Inflammatory macrophage (primary cell): ENCODE data around the gene TFAP2E.
A peak's percentile ranks its signal among the peaks of the same experiment; 100 is the strongest.
"Not testable (repeated sequence)": the region's sequence is repeated elsewhere in the genome, so short reads cannot be mapped to it uniquely, and the experiment has no call there.

Experiments
- DNase-seq, 2 donors: peaks; one replicate each; pipeline ENCODE4 v3.0.0-alpha.2; 2020 to 2022

The TFAP2E gene

DNA sequence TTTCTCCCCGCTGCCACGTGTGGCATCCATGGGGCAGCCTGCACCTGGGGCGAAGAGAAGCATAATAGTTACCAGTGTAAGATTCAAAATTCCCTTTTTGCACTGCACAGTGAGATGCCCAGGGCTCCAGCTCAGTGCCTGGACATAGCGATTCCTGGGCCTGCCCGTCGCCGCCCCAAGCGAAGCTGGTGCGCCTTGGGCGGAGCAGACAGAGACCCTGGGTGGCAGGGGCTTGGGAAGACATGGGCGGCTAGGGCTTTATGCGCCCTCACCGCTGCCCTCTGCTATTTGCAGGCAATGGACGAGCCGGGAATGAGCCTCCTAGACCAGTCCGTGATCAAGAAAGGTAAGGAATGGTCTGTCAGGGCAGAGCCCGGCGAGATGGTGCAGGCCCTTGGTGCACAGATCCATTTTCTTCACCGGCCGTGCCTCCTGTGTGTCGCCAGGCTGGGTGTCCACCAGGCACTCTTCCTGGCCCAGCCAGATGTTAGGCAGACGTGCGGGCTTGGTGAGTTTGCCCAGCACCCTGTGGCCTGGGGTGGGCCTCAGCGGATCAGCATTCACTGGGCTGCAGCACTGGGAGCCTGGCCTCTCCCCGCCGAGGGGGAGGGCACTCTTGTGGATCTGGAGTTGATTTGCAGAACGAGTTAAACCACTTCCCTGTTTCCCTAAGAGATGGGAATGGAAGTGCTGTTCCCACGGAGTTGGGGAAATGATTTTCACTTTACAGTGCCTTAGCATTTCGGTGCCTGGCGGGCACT, 1.7 kb downstream of the TFAP2E start:
- peak; percentile 47 to 69 for DNase-seq

DNA sequence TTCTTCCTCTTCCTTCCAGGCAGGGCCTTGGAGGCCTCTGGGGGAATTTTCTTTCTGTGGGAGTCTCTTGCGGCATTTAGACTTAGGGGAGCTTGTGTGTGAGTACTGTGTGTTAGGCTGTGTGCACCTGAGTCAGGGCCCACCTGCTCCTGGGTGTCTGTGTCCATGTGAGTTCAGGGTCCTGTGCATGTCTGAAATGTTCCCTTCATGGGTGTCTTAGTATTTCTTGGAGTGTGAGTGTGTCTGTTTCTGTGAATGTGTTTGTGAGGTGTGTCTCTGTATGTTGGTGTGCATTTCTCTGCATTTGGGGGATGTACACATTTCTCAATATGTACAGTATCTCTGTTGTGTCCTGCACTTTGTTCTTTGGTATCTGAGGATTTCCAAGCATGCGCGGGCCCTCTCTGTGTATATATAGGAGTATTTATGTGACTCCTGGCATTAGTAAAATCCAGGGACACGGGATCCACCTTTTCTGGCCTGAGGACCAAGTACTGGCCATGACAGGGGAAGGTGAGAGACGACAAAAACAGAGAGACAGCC, 2.4 kb downstream of the TFAP2E start:
- DNase-seq: no peak

DNA sequence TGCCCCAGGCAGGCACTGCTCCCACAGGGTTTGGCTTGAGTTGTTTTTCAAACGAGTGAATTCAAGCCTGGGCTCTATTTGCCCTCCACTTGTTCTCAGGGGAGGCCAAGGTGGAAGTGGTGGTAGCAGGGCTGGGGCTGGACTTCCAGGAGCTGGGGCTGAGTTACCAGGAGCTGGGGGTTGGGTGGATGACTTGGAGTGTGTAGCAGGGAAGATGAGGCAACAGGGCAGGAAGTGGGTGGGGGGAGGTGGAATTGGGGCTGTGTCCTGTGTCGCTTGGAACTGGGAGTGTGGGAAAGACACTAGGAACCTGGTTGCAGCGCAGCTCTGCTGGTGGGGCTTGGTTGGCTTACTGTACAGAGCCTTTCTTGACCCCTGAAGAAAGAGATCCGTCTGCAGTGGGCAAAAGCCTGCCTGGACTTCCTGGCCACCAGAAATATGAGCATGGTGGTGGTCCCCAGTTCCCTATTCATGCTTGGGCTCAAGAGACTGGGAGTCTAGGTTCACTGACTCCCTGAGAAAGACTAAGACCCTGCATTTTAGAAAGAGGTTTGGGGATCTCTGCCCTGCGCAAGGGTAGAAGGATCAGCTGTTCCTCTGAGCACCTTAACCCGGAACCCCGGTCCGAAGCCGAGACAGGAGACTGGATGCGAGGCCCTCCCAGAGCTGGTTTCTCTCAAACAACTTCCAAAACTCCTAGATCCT, 3.1 kb downstream of the TFAP2E start:
- peak in 1 of 2 donors; percentile 27 for DNase-seq

DNA sequence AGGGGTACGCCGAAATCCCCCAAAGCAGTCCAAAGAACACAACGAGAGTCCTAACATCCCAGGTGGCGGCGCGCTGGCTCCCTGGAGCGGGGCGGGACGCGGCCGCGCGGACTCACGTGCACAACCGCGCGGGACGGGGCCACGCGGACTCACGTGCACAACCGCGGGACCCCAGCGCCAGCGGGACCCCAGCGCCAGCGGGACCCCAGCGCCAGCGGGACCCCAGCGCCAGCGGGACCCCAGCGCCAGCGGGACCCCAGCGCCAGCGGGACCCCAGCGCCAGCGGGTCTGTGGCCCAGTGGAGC, 3.6 kb downstream of the TFAP2E start:
- not testable (repeated sequence) for DNase-seq

DNA sequence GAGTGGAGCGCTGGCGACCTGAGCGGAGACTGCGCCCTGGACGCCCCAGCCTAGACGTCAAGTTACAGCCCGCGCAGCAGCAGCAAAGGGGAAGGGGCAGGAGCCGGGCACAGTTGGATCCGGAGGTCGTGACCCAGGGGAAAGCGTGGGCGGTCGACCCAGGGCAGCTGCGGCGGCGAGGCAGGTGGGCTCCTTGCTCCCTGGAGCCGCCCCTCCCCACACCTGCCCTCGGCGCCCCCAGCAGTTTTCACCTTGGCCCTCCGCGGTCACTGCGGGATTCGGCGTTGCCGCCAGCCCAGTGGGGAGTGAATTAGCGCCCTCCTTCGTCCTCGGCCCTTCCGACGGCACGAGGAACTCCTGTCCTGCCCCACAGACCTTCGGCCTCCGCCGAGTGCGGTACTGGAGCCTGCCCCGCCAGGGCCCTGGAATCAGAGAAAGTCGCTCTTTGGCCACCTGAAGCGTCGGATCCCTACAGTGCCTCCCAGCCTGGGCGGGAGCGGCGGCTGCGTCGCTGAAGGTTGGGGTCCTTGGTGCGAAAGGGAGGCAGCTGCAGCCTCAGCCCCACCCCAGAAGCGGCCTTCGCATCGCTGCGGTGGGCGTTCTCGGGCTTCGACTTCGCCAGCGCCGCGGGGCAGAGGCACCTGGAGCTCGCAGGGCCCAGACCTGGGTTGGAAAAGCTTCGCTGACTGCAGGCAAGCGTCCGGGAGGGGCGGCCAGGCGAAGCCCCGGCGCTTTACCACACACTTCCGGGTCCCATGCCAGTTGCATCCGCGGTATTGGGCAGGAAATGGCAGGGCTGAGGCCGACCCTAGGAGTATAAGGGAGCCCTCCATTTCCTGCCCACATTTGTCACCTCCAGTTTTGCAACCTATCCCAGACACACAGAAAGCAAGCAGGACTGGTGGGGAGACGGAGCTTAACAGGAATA, 4.2 kb downstream of the TFAP2E start:
- peak; percentile 19 to 39 for DNase-seq

DNA sequence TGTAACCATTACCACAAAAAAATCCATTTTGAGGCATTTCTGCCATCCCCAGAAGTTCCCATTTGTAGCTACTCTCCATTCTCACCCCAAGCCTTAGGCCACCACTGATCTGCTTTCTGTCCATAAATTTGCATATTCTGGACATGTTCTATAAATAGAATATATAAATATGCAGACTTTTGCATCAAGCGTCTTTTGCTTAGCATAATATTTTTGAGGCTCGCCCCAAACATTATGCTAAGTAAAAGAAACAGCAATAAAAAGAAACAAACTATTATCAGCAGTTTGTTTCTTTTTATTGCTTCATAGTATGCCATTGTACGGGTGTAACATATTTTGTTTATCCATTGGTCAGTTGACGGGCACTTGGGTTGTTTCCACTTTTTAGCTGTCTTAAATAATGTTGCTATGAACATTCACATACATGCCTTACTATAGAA, 7.9 kb downstream of the TFAP2E start:
- no peak for DNase-seq

DNA sequence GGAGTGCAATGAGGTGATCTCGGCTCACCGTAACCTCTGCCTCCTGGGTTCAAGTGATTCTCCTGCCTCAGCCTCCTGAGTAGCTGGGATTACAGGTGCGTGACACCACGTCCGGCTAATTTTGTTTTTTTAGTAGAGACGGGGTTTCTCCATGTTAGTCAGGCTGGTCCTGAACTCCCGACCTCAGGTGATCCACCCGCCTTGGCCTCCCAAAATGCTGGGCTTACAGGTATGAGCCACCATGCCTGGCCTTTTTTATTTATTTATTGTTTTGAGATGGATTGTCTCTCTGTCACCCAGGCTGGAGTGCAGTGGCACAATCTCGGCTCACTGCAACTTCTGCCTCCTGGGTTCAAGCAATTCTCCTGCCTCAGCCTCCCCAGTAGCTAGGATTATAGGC, 8.5 kb downstream of the TFAP2E start:
- not testable (repeated sequence) for DNase-seq

DNA sequence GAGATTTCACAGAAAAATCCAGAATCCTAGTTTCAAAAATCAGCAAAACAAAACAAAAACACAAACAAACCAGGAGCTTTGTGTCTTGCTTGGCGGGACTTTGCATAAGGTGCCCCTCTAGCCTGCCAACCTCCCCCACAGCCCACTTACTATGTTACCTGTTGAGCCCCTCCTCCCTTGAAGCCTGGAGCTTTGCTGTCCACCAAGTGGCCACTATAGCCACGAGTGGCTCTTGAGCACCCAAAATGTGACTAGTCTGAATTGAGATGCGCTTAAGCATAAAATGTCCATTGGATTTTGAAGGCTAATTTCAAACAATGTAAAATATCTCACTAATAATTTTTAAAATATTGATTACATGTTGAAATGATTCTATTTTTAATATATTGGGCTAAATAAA, 12.2 kb downstream of the TFAP2E start:
- no peak for DNase-seq

DNA sequence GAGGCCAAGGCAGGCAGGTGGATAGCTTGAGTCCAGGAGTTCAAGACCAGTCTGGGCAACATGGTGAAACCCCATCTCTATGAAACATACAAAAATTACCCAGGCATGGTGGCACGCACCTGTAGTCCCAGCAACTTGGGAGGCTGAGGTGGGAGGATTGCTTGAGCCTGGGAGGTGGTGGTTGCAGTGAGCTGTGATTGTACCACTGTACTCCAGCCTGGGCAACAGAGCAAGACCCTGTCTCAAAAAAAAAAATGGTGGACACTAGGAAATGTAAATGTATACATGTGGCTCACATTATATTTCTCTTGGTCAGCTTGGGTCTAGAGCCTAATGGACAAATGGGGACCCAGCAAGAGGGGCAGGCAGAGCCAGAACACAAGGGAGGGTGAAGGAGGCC, 12.7 kb downstream of the TFAP2E start:
- not testable (repeated sequence) for DNase-seq

DNA sequence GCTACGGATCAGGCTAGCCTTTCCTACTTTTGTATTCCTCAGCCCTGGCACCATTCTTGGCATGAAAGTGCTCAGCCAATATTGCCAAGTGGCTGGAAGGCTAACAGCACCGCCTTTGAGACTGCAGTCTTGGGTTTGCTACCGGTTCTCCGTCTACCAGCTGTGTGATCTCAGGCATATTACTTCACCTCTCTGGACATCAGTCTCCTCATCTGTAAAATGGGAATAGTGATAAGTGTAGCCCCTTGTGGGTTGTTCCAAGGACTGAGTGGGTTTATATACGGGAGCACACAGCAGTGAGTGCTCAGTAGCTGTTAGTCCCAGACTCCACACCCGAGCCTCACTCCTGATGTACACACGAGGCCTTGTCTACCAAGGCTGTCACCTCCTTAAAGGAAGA, 13.7 kb downstream of the TFAP2E start:
- DNase-seq: no peak

DNA sequence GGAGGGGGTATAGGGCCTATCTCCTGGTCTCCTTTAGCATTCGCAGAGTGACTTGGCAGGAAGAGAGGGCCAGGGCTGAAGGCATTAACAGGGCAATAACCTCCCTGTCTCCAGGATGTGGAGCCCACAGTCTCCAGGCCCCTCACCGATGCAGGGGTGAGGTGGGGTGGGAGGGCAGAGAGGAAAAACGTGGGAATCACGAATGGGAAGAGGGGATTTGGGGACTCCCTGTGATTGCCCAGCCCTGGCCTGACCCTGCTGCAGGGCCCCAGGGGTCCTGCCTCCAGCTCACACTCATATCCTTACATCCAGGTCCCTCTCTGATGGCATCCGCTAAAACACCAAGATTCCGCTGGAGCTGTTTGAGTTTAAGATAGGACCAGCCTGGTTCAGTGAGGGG, 14.6 kb downstream of the TFAP2E start:
- no peak for DNase-seq

DNA sequence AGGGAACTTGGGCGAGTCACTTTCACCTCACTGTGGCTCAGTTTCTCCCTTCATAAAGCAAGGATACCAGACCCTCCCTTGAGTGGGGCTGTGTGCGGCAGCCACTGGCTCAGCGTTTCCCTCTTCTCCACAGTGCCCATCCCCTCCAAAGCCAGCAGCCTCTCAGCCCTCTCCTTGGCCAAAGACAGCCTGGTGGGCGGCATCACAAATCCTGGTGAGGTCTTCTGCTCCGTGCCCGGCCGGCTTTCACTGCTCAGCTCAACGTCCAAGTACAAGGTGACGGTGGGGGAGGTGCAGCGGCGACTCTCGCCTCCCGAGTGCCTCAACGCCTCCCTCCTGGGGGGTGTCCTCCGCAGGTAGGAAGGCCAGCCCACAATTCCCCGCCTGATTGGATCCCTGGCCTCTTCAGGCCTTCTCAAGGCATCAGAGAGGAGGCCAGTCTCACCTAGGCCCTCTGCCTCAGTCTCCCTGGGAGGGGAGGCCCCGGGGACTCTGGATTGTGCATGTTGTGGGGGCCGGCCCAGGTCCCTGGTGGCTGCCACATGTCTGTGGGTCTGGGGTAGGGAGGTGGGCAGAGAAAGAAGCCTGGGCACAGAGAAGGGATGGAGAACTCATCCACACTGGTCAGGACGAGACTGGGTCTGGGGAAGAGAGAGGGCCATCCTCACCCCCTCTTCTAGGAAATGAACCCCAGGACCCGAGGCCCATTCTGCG, 15.2 kb downstream of the TFAP2E start:
- DNase-seq: no peak

DNA sequence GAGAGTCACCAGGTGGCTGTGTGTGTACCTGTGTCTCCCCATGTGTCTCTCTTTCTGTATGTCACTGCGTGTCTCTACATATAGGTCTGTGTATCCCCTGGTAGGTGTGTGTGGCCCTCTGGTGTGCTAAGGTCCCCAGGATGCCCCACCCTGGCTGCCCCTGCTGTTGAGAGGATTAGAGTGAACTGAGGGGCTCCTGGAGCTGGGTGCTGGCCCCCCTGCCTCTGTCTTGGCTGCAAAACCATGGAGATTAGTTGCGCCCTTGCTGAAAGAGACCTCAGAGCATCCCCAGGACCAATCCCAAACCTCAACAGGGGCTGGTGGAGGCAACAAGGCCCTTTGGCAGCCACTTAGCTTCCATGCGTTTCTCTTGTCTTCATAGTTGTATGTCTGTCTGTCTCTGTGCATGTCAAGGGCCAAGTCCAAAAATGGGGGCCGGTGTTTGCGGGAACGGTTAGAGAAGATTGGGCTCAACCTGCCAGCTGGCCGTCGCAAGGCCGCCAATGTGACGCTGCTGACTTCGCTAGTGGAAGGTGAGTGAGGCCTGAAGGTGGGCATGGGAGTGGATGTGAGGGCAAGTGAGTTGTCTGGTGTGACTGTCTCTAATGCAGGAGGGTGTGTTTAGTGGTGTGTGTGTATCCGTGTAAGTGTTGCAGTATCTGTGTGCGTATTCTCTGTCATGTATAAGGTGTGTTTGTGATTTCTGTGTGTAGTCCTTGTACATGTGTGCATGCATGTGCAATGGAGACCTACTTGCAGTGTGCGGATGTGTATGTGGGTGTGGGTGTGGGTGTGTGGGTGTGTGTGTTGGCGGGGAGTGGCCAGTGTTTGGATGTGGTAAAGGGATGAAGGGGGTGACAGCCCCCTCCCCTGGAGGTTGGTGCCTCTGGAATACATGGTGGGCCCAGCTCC, 16.7 kb downstream of the TFAP2E start:
- DNase-seq: no peak

DNA sequence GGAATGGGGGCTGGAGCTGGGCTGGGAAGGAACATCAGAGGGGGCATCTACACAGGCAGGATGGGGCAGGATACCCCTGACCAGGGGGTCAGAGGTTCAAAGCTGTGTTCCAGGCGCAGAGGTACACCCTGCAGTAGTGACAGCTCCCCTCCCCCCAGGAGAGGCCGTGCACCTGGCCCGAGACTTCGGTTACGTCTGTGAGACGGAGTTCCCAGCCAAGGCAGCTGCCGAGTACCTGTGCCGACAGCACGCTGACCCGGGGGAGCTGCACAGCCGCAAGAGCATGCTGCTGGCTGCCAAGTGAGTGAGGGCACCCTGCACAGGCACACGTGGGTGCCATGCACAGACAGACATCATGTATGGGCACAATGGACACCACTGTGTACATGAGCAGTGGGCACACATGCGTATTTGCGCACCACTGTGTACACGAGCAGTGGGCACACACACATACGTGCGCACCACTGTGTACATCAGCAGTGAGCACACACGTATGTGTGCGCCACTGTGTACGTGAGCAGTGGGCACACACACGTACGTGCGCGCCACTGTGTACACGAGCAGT, 17.4 kb downstream of the TFAP2E start:
- DNase-seq: no peak

DNA sequence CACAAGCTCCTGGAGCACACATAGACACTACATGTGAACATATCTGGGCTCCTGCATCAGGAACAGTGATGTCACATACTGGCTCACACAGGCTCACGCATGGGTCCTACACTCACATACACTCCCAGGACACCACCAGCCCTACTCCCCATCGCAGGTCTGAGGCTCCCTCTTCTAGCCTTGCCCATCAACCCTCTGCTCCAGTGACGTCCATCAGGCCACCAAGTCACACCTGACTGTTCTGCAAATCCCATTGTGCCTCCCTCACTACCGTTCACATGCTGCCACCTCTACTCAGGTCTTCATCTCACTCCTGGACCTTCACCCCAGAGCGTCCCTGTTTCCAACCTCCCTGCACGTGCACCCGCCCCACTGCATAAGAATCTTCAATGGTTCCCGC, 18.1 kb downstream of the TFAP2E start:
- no peak for DNase-seq

DNA sequence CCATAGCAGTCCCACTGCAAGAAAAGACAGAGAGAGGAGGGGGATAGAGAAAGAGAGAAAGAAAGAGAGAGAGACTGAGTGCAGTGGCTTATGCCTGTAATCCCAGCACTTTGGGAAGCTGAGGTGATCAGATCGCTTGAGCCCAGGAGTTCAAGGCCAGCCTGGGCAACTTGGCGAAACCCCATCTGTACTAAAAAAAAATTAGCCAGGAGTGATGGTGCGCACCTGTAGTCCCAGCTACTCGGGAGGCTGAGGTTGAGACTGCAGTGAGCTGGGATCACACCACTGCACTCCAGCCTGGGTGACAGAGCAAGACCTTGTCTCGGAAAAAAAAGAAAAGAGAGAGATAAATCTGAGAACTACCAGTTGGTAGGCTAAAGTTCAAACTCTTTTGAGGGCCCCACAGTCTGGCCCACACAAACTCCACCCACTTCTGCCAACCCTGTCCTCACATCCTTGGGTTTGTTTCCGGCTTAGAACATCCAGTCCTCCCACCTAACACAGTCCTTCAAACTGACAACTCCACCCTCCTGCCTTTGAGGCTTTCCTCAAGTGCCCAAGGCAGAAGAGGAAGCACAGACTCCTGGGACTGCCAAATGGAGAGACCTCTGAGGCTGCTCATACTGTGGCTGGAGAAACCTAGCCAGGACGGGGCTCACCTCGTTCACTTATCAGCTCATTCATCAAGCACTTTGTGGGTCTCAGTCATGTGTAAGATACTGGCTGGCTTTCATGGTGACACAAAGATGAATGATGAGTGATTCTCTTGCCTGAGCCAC, 20.1 kb downstream of the TFAP2E start:
- DNase-seq: peak; percentile 77 to 85

DNA sequence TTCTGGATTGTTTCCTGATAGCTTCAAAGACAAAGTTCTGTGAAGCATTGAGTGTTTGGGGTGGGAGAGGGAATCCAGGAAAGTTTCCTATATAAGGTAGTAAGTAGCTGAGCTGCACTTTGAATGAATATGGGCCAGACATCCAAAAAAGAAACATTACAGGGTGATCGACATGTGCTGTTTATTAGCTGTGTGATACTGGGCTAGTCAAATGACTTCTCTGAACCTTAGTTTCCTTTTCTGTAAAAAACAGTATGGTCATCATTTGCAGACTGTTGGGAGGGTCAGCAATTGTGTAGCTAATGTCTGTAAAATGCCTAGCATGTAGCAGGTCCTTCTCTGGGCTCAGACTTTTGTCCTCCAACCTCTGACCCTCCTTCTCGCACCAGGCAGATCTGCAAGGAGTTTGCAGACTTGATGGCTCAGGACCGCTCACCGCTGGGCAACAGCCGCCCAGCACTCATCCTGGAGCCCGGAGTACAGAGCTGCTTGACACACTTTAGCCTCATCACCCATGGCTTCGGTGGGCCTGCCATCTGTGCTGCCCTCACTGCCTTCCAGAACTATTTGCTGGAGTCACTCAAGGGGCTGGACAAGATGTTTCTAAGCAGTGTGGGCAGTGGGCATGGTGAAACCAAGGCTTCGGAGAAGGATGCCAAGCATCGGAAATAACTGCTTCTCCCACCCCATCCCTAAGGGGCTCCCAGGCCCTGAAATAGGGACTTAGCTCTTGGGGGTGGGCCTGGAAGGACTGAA, 21.1 kb downstream of the TFAP2E start:
- DNase-seq: no peak

DNA sequence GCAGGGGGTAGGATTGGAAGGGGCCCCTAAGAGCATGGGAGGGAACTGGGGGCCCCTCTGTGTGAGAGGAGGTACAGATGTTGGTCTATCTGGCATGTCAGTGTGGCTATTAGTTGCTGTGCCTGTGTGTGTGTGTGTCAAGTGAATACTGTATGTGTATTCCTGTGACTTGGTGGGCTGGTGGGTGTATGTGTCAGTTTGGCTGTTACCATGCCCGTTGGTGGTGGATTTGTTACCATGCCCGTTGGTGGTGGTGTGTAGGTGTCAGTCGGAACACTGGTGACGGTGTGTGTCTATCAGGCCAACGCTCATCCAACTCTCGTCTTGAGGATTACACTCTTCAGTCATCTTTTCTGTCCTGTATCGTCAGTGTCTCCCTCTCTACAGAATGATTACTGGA, 22.6 kb downstream of the TFAP2E start:
- no peak for DNase-seq

DNA sequence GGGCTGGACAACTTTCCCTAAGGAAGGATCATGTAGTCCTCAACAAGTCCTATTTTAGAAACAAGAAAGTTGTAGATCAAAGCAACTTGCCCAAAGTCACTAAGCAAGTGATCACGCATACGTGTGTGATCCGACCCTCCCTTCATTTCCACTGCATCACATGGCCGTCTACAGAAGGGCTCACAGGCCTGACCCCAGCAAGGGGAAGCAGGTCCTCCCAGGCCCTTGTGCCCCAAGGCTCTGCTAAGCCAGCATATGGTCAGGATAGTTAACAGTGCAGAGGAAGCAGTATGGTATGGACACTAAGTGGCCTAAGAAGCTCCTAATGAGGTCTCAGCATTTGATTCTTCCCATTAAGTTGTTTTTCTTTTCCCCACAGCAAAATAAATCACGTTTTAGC, 24.8 kb downstream of the TFAP2E start:
- DNase-seq: no peak
